HEK293 (cell line): ENCODE data around the gene UFSP2.
A peak's percentile ranks its signal among the peaks of the same experiment; 100 is the strongest.

Experiments used
- CTCF ChIA-PET: fragments of 350-600 bp; formaldehyde crosslinking; extraction: SDS; loops from one replicate; lab custom pipeline; 2021; ENCODE audit warnings: antibody characterized with exemption; lab: Yijun Ruan, JAX
- POLR2A ChIA-PET: fragments of 300-600 bp; formaldehyde crosslinking; extraction: SDS; loops from one replicate; lab custom pipeline; 2020; ENCODE audit warnings: antibody characterized with exemption, inconsistent platforms; lab: Yijun Ruan, JAX
- H3K27ac ChIP-seq: fragments of 200-500 bp; sonication (Bioruptor generic); 2 replicates; pipeline ENCODE4 v1.5.1; 2014; ENCODE audit warnings: low read depth, low read length, control low read depth, inconsistent platforms; ENCODE audit errors: extremely low read depth
- H3K36me3 ChIP-seq, 2 experiments: fragments of 200-500 bp in 1 of 2; sonication (Bioruptor generic) in 1 of 2; 1 replicate in 1 of 2; 2 replicates in 1 of 2; pipeline ENCODE4 v1.5.1; 2014 to 2017; ENCODE audit warnings: inconsistent platforms in 2 of 2, low read length in 2 of 2; ENCODE audit not compliant: control insufficient read depth in 2 of 2, insufficient read depth in 1 of 2
- H3K4me1 ChIP-seq: fragments of 200-500 bp; sonication (Bioruptor generic); 2 replicates; pipeline ENCODE4 v1.5.1; 2014; ENCODE audit warnings: mild to moderate bottlenecking, low read length, inconsistent platforms; ENCODE audit not compliant: control insufficient read depth, insufficient read depth
- H3K4me3 ChIP-seq: 2 replicates; pipeline ENCODE4 v1.5.1; 2011; ENCODE audit warnings: low read depth, mild to moderate bottlenecking, control low read depth, low read length, moderate library complexity
- H3K9me3 ChIP-seq: fragments of 200-500 bp; sonication (Bioruptor generic); 2 replicates; pipeline ENCODE4 v1.5.1; 2014; ENCODE audit warnings: low read depth, low read length, inconsistent platforms; ENCODE audit not compliant: control insufficient read depth, insufficient read depth
- EGR2 ChIP-seq: fragments of 450-650 bp; formaldehyde crosslinking; IDR thresholded peaks from 2 replicates; pipeline ENCODE4 v1.5.1; 2016; ENCODE audit warnings: low read depth, missing biosample characterization, missing genetic modification characterization
- GLIS2 ChIP-seq: fragments of 450-650 bp; formaldehyde crosslinking; IDR thresholded peaks from 2 replicates; pipeline ENCODE4 v1.5.1; 2016; ENCODE audit warnings: missing biosample characterization, missing genetic modification characterization
- KLF9 ChIP-seq: fragments of 450-650 bp; formaldehyde crosslinking; IDR thresholded peaks from 2 replicates; pipeline ENCODE4 v1.5.1; 2016; ENCODE audit warnings: missing biosample characterization, missing genetic modification characterization, low read depth
- SP7 ChIP-seq: fragments of 450-650 bp; formaldehyde crosslinking; IDR thresholded peaks from 2 replicates; pipeline ENCODE4 v1.5.1; 2016; ENCODE audit warnings: missing biosample characterization, missing genetic modification characterization
- ZNF157 ChIP-seq: fragments of 450-650 bp; formaldehyde crosslinking; IDR thresholded peaks from 2 replicates; pipeline ENCODE4 v1.5.1; 2016; ENCODE audit warnings: missing biosample characterization, missing genetic modification characterization
- ZNF211 ChIP-seq: fragments of 450-650 bp; formaldehyde crosslinking; IDR thresholded peaks from 2 replicates; pipeline ENCODE4 v1.5.1; 2016; ENCODE audit warnings: low read depth, missing biosample characterization, missing genetic modification characterization
- ZNF354C ChIP-seq: fragments of 450-650 bp; formaldehyde crosslinking; IDR thresholded peaks from 2 replicates; pipeline ENCODE4 v1.5.1; 2016; ENCODE audit warnings: missing biosample characterization, missing genetic modification characterization, low read depth, borderline replicate concordance
- TF ChIP-seq, protein P1 (sequence below): fragments of 450-650 bp; formaldehyde crosslinking; conservative IDR thresholded peaks from 2 replicates; pipeline ENCODE4 v1.5.1; 2016; ENCODE audit warnings: low read depth, missing biosample characterization, missing genetic modification characterization
- TF ChIP-seq, protein P2 (sequence below): fragments of 450-650 bp; formaldehyde crosslinking; IDR thresholded peaks from 2 replicates; pipeline ENCODE4 v1.5.1; 2016; ENCODE audit warnings: missing biosample characterization, missing genetic modification characterization
- TF ChIP-seq, protein P3 (sequence below): fragments of 450-650 bp; formaldehyde crosslinking; IDR thresholded peaks from 2 replicates; pipeline ENCODE4 v1.5.1; 2017; ENCODE audit warnings: missing biosample characterization, missing genetic modification characterization
- TF ChIP-seq, protein P4 (sequence below): fragments of 450-650 bp; formaldehyde crosslinking; IDR thresholded peaks from 2 replicates; pipeline ENCODE4 v1.5.1; 2016; ENCODE audit warnings: missing biosample characterization, missing genetic modification characterization, borderline replicate concordance

The UFSP2 gene

DNA sequence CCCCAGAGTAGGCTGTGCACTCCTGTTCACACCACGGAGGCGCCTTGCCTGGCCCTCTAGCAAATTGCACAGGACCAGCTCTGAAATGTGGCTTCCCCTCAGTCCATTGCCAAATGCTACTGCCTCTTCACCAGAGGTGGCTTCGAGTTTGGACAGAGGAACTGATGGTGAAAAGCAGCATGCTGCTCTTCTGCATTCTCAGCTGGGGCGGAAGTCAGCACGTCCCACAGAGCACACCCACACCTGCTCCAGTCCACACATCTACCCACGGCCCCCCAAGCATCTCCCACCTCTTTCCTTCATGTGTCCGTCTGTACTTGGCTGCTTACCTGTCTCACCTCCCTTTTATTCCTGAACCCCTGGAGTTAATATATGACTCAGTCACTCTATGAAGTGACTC is 73.6 kb downstream of the UFSP2 start:
- no peak overlapping the region for H3K27ac ChIP-seq
- ChIA-PET POLR2A (no interaction called here), CTCF (no interaction called here)

DNA sequence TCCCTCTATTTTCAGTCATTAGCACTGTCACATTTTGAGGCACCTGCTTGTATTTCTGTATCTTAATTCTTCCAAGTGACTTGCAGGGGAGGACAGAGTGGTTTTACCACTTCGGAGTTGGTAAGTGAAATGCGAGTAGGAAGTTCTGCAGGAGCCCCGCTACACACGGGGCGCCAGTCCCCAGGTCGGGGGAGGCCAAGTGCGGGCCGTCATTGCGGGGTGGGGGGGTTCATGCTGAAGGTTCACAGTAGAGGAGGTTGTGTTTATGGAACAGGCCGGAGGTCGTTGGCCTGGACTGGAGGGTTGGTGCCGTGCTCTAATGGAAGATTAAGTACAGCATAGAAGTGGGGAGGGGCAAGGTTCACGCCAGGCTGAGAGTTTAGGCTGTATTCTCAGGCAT is 74.1 kb downstream of the UFSP2 start:
- ChIA-PET CTCF (interaction anchor here (0.7 kb wide), 1 partner anchor 1713 kb away, joined by 3 read pairs; no protein-coding TSS in a partner anchor), POLR2A (no interaction called here)
- TF ChIP-seq ZNF211 (tag by site-specific recombination), result no peak
- TF ChIP-seq KLF9 (tag by site-specific recombination), result no peak
- TF ChIP-seq, protein P1, sequence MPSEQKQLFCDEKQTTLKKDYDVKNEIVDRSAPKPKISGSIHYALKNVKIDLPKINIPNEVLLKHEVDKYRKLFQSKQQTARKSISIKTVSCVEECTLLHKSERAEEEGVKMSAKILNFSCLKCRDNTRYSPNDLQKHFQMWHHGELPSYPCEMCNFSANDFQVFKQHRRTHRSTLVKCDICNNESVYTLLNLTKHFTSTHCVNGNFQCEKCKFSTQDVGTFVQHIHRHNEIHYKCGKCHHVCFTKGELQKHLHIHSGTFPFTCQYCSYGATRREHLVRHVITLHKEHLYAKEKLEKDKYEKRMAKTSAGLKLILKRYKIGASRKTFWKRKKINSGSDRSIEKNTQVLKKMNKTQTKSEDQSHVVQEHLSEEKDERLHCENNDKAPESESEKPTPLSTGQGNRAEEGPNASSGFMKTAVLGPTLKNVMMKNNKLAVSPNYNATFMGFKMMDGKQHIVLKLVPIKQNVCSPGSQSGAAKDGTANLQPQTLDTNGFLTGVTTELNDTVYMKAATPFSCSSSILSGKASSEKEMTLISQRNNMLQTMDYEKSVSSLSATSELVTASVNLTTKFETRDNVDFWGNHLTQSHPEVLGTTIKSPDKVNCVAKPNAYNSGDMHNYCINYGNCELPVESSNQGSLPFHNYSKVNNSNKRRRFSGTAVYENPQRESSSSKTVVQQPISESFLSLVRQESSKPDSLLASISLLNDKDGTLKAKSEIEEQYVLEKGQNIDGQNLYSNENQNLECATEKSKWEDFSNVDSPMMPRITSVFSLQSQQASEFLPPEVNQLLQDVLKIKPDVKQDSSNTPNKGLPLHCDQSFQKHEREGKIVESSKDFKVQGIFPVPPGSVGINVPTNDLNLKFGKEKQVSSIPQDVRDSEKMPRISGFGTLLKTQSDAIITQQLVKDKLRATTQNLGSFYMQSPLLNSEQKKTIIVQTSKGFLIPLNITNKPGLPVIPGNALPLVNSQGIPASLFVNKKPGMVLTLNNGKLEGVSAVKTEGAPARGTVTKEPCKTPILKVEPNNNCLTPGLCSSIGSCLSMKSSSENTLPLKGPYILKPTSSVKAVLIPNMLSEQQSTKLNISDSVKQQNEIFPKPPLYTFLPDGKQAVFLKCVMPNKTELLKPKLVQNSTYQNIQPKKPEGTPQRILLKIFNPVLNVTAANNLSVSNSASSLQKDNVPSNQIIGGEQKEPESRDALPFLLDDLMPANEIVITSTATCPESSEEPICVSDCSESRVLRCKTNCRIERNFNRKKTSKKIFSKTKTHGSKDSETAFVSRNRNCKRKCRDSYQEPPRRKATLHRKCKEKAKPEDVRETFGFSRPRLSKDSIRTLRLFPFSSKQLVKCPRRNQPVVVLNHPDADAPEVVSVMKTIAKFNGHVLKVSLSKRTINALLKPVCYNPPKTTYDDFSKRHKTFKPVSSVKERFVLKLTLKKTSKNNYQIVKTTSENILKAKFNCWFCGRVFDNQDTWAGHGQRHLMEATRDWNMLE, result no peak
- TF ChIP-seq SP7, result no peak
- no peak for TF ChIP-seq ZNF354C (tag by site-specific recombination)
- TF ChIP-seq, protein P2, sequence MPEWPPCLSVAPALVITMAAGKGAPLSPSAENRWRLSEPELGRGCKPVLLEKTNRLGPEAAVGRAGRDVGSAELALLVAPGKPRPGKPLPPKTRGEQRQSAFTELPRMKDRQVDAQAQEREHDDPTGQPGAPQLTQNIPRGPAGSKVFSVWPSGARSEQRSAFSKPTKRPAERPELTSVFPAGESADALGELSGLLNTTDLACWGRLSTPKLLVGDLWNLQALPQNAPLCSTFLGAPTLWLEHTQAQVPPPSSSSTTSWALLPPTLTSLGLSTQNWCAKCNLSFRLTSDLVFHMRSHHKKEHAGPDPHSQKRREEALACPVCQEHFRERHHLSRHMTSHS (tag by site-specific recombination), result no peak
- no peak for TF ChIP-seq ZNF157
- TF ChIP-seq, protein P3, sequence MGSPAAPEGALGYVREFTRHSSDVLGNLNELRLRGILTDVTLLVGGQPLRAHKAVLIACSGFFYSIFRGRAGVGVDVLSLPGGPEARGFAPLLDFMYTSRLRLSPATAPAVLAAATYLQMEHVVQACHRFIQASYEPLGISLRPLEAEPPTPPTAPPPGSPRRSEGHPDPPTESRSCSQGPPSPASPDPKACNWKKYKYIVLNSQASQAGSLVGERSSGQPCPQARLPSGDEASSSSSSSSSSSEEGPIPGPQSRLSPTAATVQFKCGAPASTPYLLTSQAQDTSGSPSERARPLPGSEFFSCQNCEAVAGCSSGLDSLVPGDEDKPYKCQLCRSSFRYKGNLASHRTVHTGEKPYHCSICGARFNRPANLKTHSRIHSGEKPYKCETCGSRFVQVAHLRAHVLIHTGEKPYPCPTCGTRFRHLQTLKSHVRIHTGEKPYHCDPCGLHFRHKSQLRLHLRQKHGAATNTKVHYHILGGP (tag by site-specific recombination), result no peak
- Histone ChIP-seq H3K27ac (no peak overlapping the region), H3K36me3 (peaks cover 8 to 80% of the 10 kb centered on the region in 2 experiments; a peak in 2 of 3 replicates), H3K4me3 (no peak overlapping the region), H3K4me1 (no peaks in the 10 kb centered on the region), H3K9me3 (no peaks in the 10 kb centered on the region)

More for the DNA sequence above, 73.6 kb downstream of the UFSP2 start:
- Histone ChIP-seq H3K4me1 (no peaks in the 10 kb centered on the region), H3K36me3 (peaks cover 8 to 80% of the 10 kb centered on the region in 2 experiments; a peak in 2 of 3 replicates), H3K9me3 (no peaks in the 10 kb centered on the region), H3K4me3 (no peak overlapping the region)
- TF ChIP-seq GLIS2 (tag by site-specific recombination) (no peak), EGR2 (tag by site-specific recombination) (peak; percentile 54; the same call in 1 of the 2 replicates)
- TF ChIP-seq, protein P4, sequence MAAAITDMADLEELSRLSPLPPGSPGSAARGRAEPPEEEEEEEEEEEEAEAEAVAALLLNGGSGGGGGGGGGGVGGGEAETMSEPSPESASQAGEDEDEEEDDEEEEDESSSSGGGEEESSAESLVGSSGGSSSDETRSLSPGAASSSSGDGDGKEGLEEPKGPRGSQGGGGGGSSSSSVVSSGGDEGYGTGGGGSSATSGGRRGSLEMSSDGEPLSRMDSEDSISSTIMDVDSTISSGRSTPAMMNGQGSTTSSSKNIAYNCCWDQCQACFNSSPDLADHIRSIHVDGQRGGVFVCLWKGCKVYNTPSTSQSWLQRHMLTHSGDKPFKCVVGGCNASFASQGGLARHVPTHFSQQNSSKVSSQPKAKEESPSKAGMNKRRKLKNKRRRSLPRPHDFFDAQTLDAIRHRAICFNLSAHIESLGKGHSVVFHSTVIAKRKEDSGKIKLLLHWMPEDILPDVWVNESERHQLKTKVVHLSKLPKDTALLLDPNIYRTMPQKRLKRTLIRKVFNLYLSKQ (tag by site-specific recombination), result no peak
